ENCODE data around the gene DENND1B. TPM values are rescaled to one million over a fixed set of nuclear protein-coding genes. Genes with fewer than 3 reads are reported as not detected.

Gene DENND1B
- total and polyA plus RNA-seq, 2 of the 8 experiments (the other 6 are each of a cell fraction or from before 2014, with no cell fraction given) = 0.74 to 3.3 TPM

- TF ChIP-seq SRF (IDR thresholded peaks at IDR 0.05; ENCODE audit: low read depth, low read length) (no peak), RBBP5 (IDR thresholded peaks at IDR 0.05; ENCODE audit: borderline replicate concordance, low read depth, low read length) (no peak), JUND (IDR thresholded peaks at IDR 0.05; ENCODE audit: low read length) (no peak)
Measured at GRCh38 chr1:197660389-197660788, 114.9 kb downstream of the DENND1B start (continued).

Data from H1 (cell line).